Liver (tissue), 9 donors: Measurements from ENCODE around the gene RARG. TPM values are rescaled to one million over a fixed set of nuclear protein-coding genes. Genes with fewer than 3 reads are reported as not detected.

Experiments
- DNase-seq: peaks from one replicate; pipeline ENCODE4 v3.0.0-alpha.2; 2017; ENCODE audit warnings: low spot score
- H3K27ac ChIP-seq, 2 donors: one replicate each; pipeline ENCODE4 v1.7.0; 2013; ENCODE audit warnings: inconsistent platforms in 2 of 2, low read length in 2 of 2, control low read depth in 1 of 2, low read depth in 1 of 2, mild to moderate bottlenecking in 1 of 2
- H3K27me3 ChIP-seq, 4 donors: one replicate each; pipeline versions ENCODE4 v1.6.1 to v1.7.0; 2013; ENCODE audit warnings: low read length in 3 of 4, inconsistent platforms in 1 of 4, mild to moderate bottlenecking in 1 of 4, moderate library complexity in 1 of 4; ENCODE audit not compliant: control insufficient read depth in 4 of 4, insufficient read depth in 4 of 4
- H3K36me3 ChIP-seq, 4 donors: one replicate each; pipeline versions ENCODE4 v1.6.1 to v1.7.0; 2013; ENCODE audit warnings: low read length in 3 of 4, mild to moderate bottlenecking in 3 of 4, low read depth in 1 of 4, moderate library complexity in 1 of 4; ENCODE audit not compliant: control insufficient read depth in 4 of 4, insufficient read depth in 3 of 4
- H3K4me1 ChIP-seq, 4 donors: one replicate each; pipeline versions ENCODE4 v1.6.1 to v1.7.0; 2013; ENCODE audit warnings: low read length in 3 of 4, mild to moderate bottlenecking in 3 of 4, moderate library complexity in 1 of 4; ENCODE audit not compliant: control insufficient read depth in 4 of 4, insufficient read depth in 4 of 4
- H3K4me3 ChIP-seq, 3 donors: one replicate each; pipeline versions ENCODE4 v1.6.1 to v1.7.0; 2013; ENCODE audit warnings: low read length in 3 of 3, control low read depth in 1 of 3, low read depth in 1 of 3, mild to moderate bottlenecking in 1 of 3
- H3K9ac ChIP-seq, 2 donors: one replicate each; pipeline ENCODE4 v1.7.0; 2013; ENCODE audit warnings: low read length in 2 of 2, mild to moderate bottlenecking in 2 of 2, moderate library complexity in 2 of 2, control low read depth in 1 of 2, low read depth in 1 of 2
- H3K9me3 ChIP-seq, 4 donors: one replicate each; pipeline versions ENCODE4 v1.6.1 to v1.7.0; 2013; ENCODE audit warnings: low read length in 3 of 4; ENCODE audit not compliant: control insufficient read depth in 4 of 4
- EGR1 ChIP-seq, 2 donors: IDR thresholded peaks; 2 replicates each; pipeline ENCODE4 v1.6.1; 2016 to 2018; ENCODE audit warnings: antibody characterized with exemption in 2 of 2, low read depth in 2 of 2
- FOXA1 ChIP-seq: IDR thresholded peaks from 2 replicates; pipeline ENCODE4 v1.6.1; 2016; ENCODE audit warnings: antibody characterized with exemption
- FOXA2 ChIP-seq: IDR thresholded peaks from 2 replicates; pipeline ENCODE4 v1.6.1; 2016; ENCODE audit warnings: antibody characterized with exemption
- GABPA ChIP-seq, 2 donors: IDR thresholded peaks in 1 of 2; conservative IDR thresholded peaks in 1 of 2; 2 replicates each; pipeline ENCODE4 v1.6.1; 2016; ENCODE audit warnings: antibody characterized with exemption in 2 of 2, mild to moderate bottlenecking in 1 of 2, moderate library complexity in 1 of 2
- HNF4A ChIP-seq, 2 donors: conservative IDR thresholded peaks; 2 replicates each; pipeline ENCODE4 v1.6.1; 2016; ENCODE audit warnings: antibody characterized with exemption in 2 of 2, mild to moderate bottlenecking in 2 of 2
- HNF4G ChIP-seq: IDR thresholded peaks from 2 replicates; pipeline ENCODE4 v1.6.1; 2016; ENCODE audit warnings: antibody characterized with exemption
- NR2F2 ChIP-seq: IDR thresholded peaks from 2 replicates; pipeline ENCODE4 v1.6.1; 2016; ENCODE audit warnings: antibody characterized with exemption
- RAD21 ChIP-seq, 2 donors: IDR thresholded peaks; 2 replicates each; pipeline ENCODE4 v1.6.1; 2016; ENCODE audit warnings: antibody characterized with exemption in 2 of 2, mild to moderate bottlenecking in 2 of 2
- RXRA ChIP-seq, 2 donors: IDR thresholded peaks; 2 replicates each; pipeline ENCODE4 v1.6.1; 2017 to 2018; ENCODE audit warnings: antibody characterized with exemption in 2 of 2, mild to moderate bottlenecking in 1 of 2
- SP1 ChIP-seq: IDR thresholded peaks from 2 replicates; pipeline ENCODE4 v1.6.1; 2018; ENCODE audit warnings: antibody characterized with exemption, mild to moderate bottlenecking
- TAF1 ChIP-seq: conservative IDR thresholded peaks from 2 replicates; pipeline ENCODE4 v1.6.1; 2016; ENCODE audit warnings: antibody characterized with exemption, mild to moderate bottlenecking
- YY1 ChIP-seq: IDR thresholded peaks from 2 replicates; pipeline ENCODE4 v1.6.1; 2016; ENCODE audit warnings: antibody characterized with exemption, mild to moderate bottlenecking
- WGBS: extraction: QIAGEN DNeasy Blood & Tissue Kit; methylation state at CpG from one replicate; pipeline ENCODE4 v1.1.7; 2013; 5-methylcytosine and 5-hydroxymethylcytosine counted together
- polyA plus RNA-seq, 2 donors: library from polyadenylated mRNA; stranded (reverse) in 1 of 2; unstranded in 1 of 2; fragments of 200-250 nt in 1 of 2; fragments of >200 nt in 1 of 2; fragmentation: Nextera tagmentation in 1 of 2; extraction: Ambion mirVana in 1 of 2; gene quantifications; one replicate each; pipeline versions ENCODE4 v1.2.1 to v1.2.3, GENCODE V29; 2013 to 2015
- total RNA-seq, 2 donors: library from RNA; depleted of rRNA; stranded (reverse); fragments of >200 nt; gene quantifications; one replicate each; pipeline ENCODE4 v1.2.3, GENCODE V29; 2014
- TF ChIP-seq, protein P1 (sequence below): IDR thresholded peaks from 2 replicates; pipeline ENCODE4 v1.6.1; 2016; ENCODE audit warnings: antibody characterized with exemption
- TF ChIP-seq, protein P2 (sequence below): fragments of 150-350 bp; IDR thresholded peaks from 2 replicates; pipeline ENCODE4 v1.5.1; 2017; ENCODE audit warnings: improper control_type of control experiment, low read depth, low read length; ENCODE audit not compliant: missing input control
- TF ChIP-seq, protein P3 (sequence below): IDR thresholded peaks from 2 replicates; pipeline ENCODE4 v1.6.1; 2016; ENCODE audit warnings: antibody characterized with exemption
- TF ChIP-seq, protein P4 (sequence below): IDR thresholded peaks from 2 replicates; pipeline ENCODE4 v1.6.1; 2016; ENCODE audit warnings: antibody characterized with exemption
- donor health status: healthy.
- donor health status: healthy.
- donor health status: healthy.
- donor health status: healthy.
- donor health status: healthy.

The RARG gene
- total and polyA plus RNA-seq, 4 donors: 1.7 to 3.1 (median 2.7) TPM

DNA sequence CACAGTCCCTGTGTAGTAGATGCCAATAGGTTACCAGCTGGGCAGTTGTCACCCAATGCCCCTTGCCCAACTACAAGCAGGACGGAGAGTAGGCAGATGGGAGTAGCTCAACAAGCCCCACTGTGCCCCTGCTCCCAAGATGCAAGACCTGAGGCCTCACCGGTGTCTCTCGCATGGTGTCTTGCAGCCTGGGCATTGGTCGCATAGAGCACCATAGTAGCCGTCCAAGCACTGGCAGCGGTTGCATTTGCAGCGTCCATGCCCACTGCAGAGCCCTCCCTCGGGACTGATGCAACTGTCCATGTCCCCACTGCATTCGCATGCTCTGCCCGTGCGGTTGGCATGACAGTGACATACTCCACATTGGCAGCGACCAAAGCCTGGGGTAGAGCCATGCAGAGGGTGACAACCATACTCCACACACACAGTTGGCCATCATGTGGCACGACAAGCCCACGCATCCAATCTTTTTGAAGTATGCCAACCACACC, 39.4 kb downstream of the RARG start:
- 97% methylated on average over 14 of the region's 14 CpGs for WGBS
- Histone ChIP-seq H3K36me3 (peaks cover 2 to 24% (median 18%) of the 10 kb centered on the region in 4 donors), H3K4me3 (no peak overlapping the region), H3K4me1 (peaks cover 0 to 38% (median 32%) of the 10 kb centered on the region in 4 donors), H3K27me3 (no peaks in the 10 kb centered on the region), H3K9me3 (no peaks in the 10 kb centered on the region), H3K9ac (no peak overlapping the region), H3K27ac (no peak overlapping the region)
- TF ChIP-seq, protein P1, sequence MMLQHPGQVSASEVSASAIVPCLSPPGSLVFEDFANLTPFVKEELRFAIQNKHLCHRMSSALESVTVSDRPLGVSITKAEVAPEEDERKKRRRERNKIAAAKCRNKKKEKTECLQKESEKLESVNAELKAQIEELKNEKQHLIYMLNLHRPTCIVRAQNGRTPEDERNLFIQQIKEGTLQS: no peak
- TF ChIP-seq, protein P2, sequence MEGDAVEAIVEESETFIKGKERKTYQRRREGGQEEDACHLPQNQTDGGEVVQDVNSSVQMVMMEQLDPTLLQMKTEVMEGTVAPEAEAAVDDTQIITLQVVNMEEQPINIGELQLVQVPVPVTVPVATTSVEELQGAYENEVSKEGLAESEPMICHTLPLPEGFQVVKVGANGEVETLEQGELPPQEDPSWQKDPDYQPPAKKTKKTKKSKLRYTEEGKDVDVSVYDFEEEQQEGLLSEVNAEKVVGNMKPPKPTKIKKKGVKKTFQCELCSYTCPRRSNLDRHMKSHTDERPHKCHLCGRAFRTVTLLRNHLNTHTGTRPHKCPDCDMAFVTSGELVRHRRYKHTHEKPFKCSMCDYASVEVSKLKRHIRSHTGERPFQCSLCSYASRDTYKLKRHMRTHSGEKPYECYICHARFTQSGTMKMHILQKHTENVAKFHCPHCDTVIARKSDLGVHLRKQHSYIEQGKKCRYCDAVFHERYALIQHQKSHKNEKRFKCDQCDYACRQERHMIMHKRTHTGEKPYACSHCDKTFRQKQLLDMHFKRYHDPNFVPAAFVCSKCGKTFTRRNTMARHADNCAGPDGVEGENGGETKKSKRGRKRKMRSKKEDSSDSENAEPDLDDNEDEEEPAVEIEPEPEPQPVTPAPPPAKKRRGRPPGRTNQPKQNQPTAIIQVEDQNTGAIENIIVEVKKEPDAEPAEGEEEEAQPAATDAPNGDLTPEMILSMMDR: no peak
- TF ChIP-seq FOXA1: no peak
- no peak for TF ChIP-seq HNF4G
- no peak for TF ChIP-seq TAF1
- TF ChIP-seq RXRA (IDR thresholded peaks at IDR 0.05): no peak
- no peak for TF ChIP-seq GABPA (IDR thresholded peaks at IDR 0.05 in 1 of 2, conservative IDR thresholded peaks at IDR 0.05 in 1 of 2)
- TF ChIP-seq EGR1 (IDR thresholded peaks at IDR 0.05; ENCODE audit: low read depth in 2 of 2): no peak
- TF ChIP-seq FOXA2: no peak
- TF ChIP-seq YY1: no peak
- TF ChIP-seq, protein P3, sequence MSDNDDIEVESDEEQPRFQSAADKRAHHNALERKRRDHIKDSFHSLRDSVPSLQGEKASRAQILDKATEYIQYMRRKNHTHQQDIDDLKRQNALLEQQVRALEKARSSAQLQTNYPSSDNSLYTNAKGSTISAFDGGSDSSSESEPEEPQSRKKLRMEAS: no peak
- TF ChIP-seq, protein P4, sequence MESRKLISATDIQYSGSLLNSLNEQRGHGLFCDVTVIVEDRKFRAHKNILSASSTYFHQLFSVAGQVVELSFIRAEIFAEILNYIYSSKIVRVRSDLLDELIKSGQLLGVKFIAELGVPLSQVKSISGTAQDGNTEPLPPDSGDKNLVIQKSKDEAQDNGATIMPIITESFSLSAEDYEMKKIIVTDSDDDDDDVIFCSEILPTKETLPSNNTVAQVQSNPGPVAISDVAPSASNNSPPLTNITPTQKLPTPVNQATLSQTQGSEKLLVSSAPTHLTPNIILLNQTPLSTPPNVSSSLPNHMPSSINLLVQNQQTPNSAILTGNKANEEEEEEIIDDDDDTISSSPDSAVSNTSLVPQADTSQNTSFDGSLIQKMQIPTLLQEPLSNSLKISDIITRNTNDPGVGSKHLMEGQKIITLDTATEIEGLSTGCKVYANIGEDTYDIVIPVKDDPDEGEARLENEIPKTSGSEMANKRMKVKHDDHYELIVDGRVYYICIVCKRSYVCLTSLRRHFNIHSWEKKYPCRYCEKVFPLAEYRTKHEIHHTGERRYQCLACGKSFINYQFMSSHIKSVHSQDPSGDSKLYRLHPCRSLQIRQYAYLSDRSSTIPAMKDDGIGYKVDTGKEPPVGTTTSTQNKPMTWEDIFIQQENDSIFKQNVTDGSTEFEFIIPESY: no peak
- TF ChIP-seq SP1: no peak
- no peak for TF ChIP-seq NR2F2
- no peak for DNase-seq

DNA sequence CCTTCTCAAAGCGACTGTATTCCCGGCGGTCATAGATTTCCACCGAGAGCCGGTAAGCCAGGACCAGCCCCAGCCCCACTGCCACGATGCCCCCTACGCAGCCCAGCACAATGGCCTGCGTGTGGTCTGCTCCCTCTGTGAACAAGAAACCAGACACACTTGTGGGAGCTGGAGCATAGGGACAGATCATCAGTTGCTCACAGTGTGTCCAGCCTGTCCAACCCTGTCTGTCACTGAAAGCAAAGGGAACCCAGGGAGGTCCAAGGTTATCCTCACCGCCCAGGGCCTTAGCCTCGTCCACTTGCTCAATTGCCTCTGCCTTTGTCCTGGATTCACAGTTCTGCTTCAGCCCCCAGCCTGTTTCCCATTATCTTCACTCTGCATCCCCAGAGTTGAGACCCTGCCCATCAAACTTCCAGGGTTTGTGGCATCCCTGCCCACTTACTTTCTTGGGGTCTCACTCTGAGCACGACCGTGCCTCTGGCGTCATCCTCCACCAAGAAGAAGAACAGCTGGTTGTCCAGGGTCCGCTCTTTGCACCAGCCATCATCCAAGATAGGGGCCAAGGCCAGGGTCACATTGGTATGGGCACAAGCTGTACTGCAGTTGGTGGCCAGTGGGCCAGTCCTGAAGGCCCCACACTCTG, 40.0 kb downstream of the RARG start:
- Histone ChIP-seq H3K4me1 (peaks cover 0 to 38% (median 29%) of the 10 kb centered on the region in 4 donors), H3K27ac (no peak overlapping the region), H3K27me3 (no peaks in the 10 kb centered on the region), H3K4me3 (no peak overlapping the region), H3K36me3 (peaks cover 2 to 29% (median 23%) of the 10 kb centered on the region in 4 donors), H3K9me3 (no peaks in the 10 kb centered on the region), H3K9ac (no peak overlapping the region)
- no peak for DNase-seq
- no peak for TF ChIP-seq HNF4G
- TF ChIP-seq, protein P3: no peak
- no peak for TF ChIP-seq HNF4A (conservative IDR thresholded peaks at IDR 0.05)
- no peak for TF ChIP-seq SP1
- no peak for TF ChIP-seq FOXA2
- TF ChIP-seq, protein P1: no peak
- no peak for TF ChIP-seq YY1
- TF ChIP-seq GABPA (IDR thresholded peaks at IDR 0.05 in 1 of 2, conservative IDR thresholded peaks at IDR 0.05 in 1 of 2): no peak
- TF ChIP-seq, protein P4: no peak
- no peak for TF ChIP-seq NR2F2
- TF ChIP-seq RAD21 (IDR thresholded peaks at IDR 0.05): no peak
- TF ChIP-seq, protein P2: no peak
- TF ChIP-seq EGR1 (IDR thresholded peaks at IDR 0.05; ENCODE audit: low read depth in 2 of 2): no peak
- no peak for TF ChIP-seq RXRA (IDR thresholded peaks at IDR 0.05)
- WGBS: 94% methylated on average over 14 of the region's 14 CpGs
